Measurements from ENCODE around the gene SLC10A7. TPM values are rescaled to one million over a fixed set of nuclear protein-coding genes. Genes with fewer than 3 reads are reported as not detected.

SLC10A7 gene
- total RNA-seq, 2 donors from 2014 or later, result 10.3 to 14.4 TPM

- peaks cover 20 to 21% of the 10 kb centered on the region in 2 donors for H3K4me1 ChIP-seq (ENCODE audit: control insufficient read depth in 1 of 2, low read depth in 2 of 2)
- H3K36me3 ChIP-seq, result no peaks in the 10 kb centered on the region
- H3K27ac ChIP-seq, result no peak overlapping the region
- H3K9me3 ChIP-seq, result no peaks in the 10 kb centered on the region
- DNase-seq (ENCODE audit: low spot score) (no peak), ATAC-seq (ENCODE audit: insufficient number of reproducible peaks, low FRiP score, low read depth) (no peak)
- H3K27me3 ChIP-seq (replicated peaks; ENCODE audit: insufficient read depth), result no peaks in the 10 kb centered on the region
- TF ChIP-seq CTCF (IDR thresholded peaks at IDR 0.05), result no peak
- H3K4me3 ChIP-seq, result no peak overlapping the region
Measured at GRCh38 chr4:146439437-146439836, 82.3 kb downstream of the SLC10A7 start.

GRCh38 chr4:146437778-146438177, 84.0 kb downstream of the SLC10A7 start:
- TF ChIP-seq CTCF (IDR thresholded peaks at IDR 0.05), result no peak
- peak overlapping the region; percentile 40 for H3K4me3 ChIP-seq
- ATAC-seq (ENCODE audit: insufficient number of reproducible peaks, low FRiP score, low read depth) (no peak), DNase-seq (ENCODE audit: low spot score) (no peak)
- peaks cover 16 to 20% of the 10 kb centered on the region in 2 donors for H3K4me1 ChIP-seq (ENCODE audit: control insufficient read depth in 1 of 2, low read depth in 2 of 2)
- H3K36me3 ChIP-seq, result no peaks in the 10 kb centered on the region
- peak overlapping the region in 1 of 2 donors; percentile 53 for H3K27ac ChIP-seq
- no peaks in the 10 kb centered on the region for H3K9me3 ChIP-seq
- H3K27me3 ChIP-seq (replicated peaks; ENCODE audit: insufficient read depth), result no peaks in the 10 kb centered on the region

- peaks cover 16 to 20% of the 10 kb centered on the region in 2 donors for H3K4me1 ChIP-seq (ENCODE audit: control insufficient read depth in 1 of 2, low read depth in 2 of 2)
Measured at GRCh38 chr4:146436423-146437162, 85.1 kb downstream of the SLC10A7 start.

GRCh38 chr4:146435962-146436361, 85.8 kb downstream of the SLC10A7 start:
- Histone ChIP-seq H3K27ac (no peak overlapping the region), H3K4me1 (ENCODE audit: control insufficient read depth in 1 of 2, low read depth in 2 of 2) (peaks cover 16 to 20% of the 10 kb centered on the region in 2 donors), H3K36me3 (no peaks in the 10 kb centered on the region), H3K9me3 (no peaks in the 10 kb centered on the region), H3K4me3 (no peak overlapping the region), H3K27me3 (replicated peaks; ENCODE audit: insufficient read depth) (no peaks in the 10 kb centered on the region)
- no peak for TF ChIP-seq CTCF (IDR thresholded peaks at IDR 0.05)
- ATAC-seq (ENCODE audit: insufficient number of reproducible peaks, low FRiP score, low read depth) (no peak), DNase-seq (ENCODE audit: low spot score) (no peak)

More at GRCh38 chr4:146436423-146437162, 85.1 kb downstream of the SLC10A7 start:
- TF ChIP-seq CTCF (IDR thresholded peaks at IDR 0.05), result no peak
- ATAC-seq (ENCODE audit: insufficient number of reproducible peaks, low FRiP score, low read depth), result no peak
- H3K27me3 ChIP-seq (replicated peaks; ENCODE audit: insufficient read depth), result no peaks in the 10 kb centered on the region
- no peak overlapping the region for H3K4me3 ChIP-seq
- no peaks in the 10 kb centered on the region for H3K36me3 ChIP-seq
- DNase-seq (ENCODE audit: low spot score), result no peak
- no peaks in the 10 kb centered on the region for H3K9me3 ChIP-seq
- no peak overlapping the region for H3K27ac ChIP-seq

GRCh38 chr4:146432065-146432464, 89.7 kb downstream of the SLC10A7 start:
- no peak for TF ChIP-seq CTCF (IDR thresholded peaks at IDR 0.05)
- no peaks in the 10 kb centered on the region for H3K9me3 ChIP-seq
- no peaks in the 10 kb centered on the region for H3K36me3 ChIP-seq

More at GRCh38 chr4:146432065-146432464, 89.7 kb downstream of the SLC10A7 start:
- peaks cover 6 to 12% of the 10 kb centered on the region in 2 donors for H3K4me1 ChIP-seq (ENCODE audit: control insufficient read depth in 1 of 2, low read depth in 2 of 2)
- H3K27ac ChIP-seq, result no peak overlapping the region
- no peak overlapping the region for H3K4me3 ChIP-seq
- no peaks in the 10 kb centered on the region for H3K27me3 ChIP-seq (replicated peaks; ENCODE audit: insufficient read depth)
- no peak for ATAC-seq (ENCODE audit: insufficient number of reproducible peaks, low FRiP score, low read depth)
- no peak for DNase-seq (ENCODE audit: low spot score)
